Activated naive CD4-positive, alpha-beta T cell treated with anti-CD3 and anti-CD28 coated beads, Interleukin-2, amount 10 ng/mL, durations not matched to agents 7 days and 5 days (primary cell): ENCODE results near the gene MIA2.
"Not testable (repeated sequence)": the region's sequence is repeated elsewhere in the genome, so short reads cannot be mapped to it uniquely, and the experiment has no call there.

Experiments
- CTCF ChIA-PET: fragments of 350-600 bp; sonication (Branson Sonifier 250); formaldehyde crosslinking; loops from one replicate; lab custom pipeline; 2021; ENCODE audit warnings: antibody characterized with exemption; lab: Charles Lee
- DNase-seq: peaks from one replicate; pipeline ENCODE4 v3.0.0-alpha.2; 2020
- H3K27ac Mint-ChIP-seq: one replicate; pipeline ENCODE4 v1.8.0; 2021; ENCODE audit warnings: mild to moderate bottlenecking, moderate library complexity, mixed read lengths
- H3K27me3 Mint-ChIP-seq: one replicate; pipeline ENCODE4 v1.8.0; 2021; ENCODE audit warnings: mild to moderate bottlenecking, mixed read lengths
- H3K36me3 Mint-ChIP-seq: one replicate; pipeline ENCODE4 v1.8.0; 2021; ENCODE audit warnings: mixed read lengths
- H3K4me1 Mint-ChIP-seq: one replicate; pipeline ENCODE4 v1.8.0; 2021; ENCODE audit warnings: mixed read lengths
- H3K4me3 Mint-ChIP-seq: one replicate; pipeline ENCODE4 v1.8.0; 2021; ENCODE audit warnings: mild to moderate bottlenecking, moderate library complexity, mixed read lengths
- H3K9me3 Mint-ChIP-seq: one replicate; pipeline ENCODE4 v1.8.0; 2021; ENCODE audit warnings: mixed read lengths

Gene MIA2

GRCh38 chr14:39268393-39268792, 34.7 kb downstream of the MIA2 start:
- H3K27ac Mint-ChIP-seq = peak overlapping the region; percentile 94
- CTCF ChIA-PET = interaction anchor here (0.7 to 1.0 kb wide), 3 partner anchors 37 to 456 kb away, joined by 3 to 4 read pairs (median 3); no protein-coding TSS in a partner anchor
- H3K27me3 Mint-ChIP-seq = no peaks in the 10 kb centered on the region
- H3K4me3 Mint-ChIP-seq = peak overlapping the region; percentile 91
- no peak for DNase-seq
- peaks cover 34% of the 10 kb centered on the region for H3K36me3 Mint-ChIP-seq
- H3K4me1 Mint-ChIP-seq = peaks cover 62% of the 10 kb centered on the region
- peaks cover 10% of the 10 kb centered on the region for H3K9me3 Mint-ChIP-seq

- DNase-seq = no peak
- H3K4me3 Mint-ChIP-seq = no peak overlapping the region
- H3K36me3 Mint-ChIP-seq = peaks cover 43% of the 10 kb centered on the region
- peaks cover 54% of the 10 kb centered on the region for H3K4me1 Mint-ChIP-seq
- no peak overlapping the region for H3K27ac Mint-ChIP-seq
- H3K9me3 Mint-ChIP-seq = peaks cover 13% of the 10 kb centered on the region
- CTCF ChIA-PET = no interaction called here
- no peaks in the 10 kb centered on the region for H3K27me3 Mint-ChIP-seq
These were observed 39.2 kb downstream of the MIA2 start for GRCh38 chr14:39272918-39273317.

- no peak overlapping the region for H3K27ac Mint-ChIP-seq
- no peak overlapping the region for H3K4me3 Mint-ChIP-seq
- H3K4me1 Mint-ChIP-seq = peaks cover 31% of the 10 kb centered on the region
- peaks cover 13% of the 10 kb centered on the region for H3K9me3 Mint-ChIP-seq
- peaks cover 54% of the 10 kb centered on the region for H3K36me3 Mint-ChIP-seq
- DNase-seq = no peak
- H3K27me3 Mint-ChIP-seq = no peaks in the 10 kb centered on the region
- CTCF ChIA-PET = no interaction called here
These were observed 41.7 kb downstream of the MIA2 start for GRCh38 chr14:39275395-39275794.

GRCh38 chr14:39276005-39276404, 42.3 kb downstream of the MIA2 start:
- H3K27ac Mint-ChIP-seq = no peak overlapping the region
- CTCF ChIA-PET = no interaction called here
- H3K27me3 Mint-ChIP-seq = no peaks in the 10 kb centered on the region

GRCh38 chr14:39276579-39277114, 42.9 kb downstream of the MIA2 start:
- Mint-ChIP-seq H3K27me3 (no peaks in the 10 kb centered on the region), H3K36me3 (peaks cover 47% of the 10 kb centered on the region), H3K9me3 (peaks cover 11% of the 10 kb centered on the region), H3K4me3 (no peak overlapping the region), H3K27ac (no peak overlapping the region), H3K4me1 (peaks cover 20% of the 10 kb centered on the region)
- CTCF ChIA-PET = no interaction called here
- no peak for DNase-seq

More at GRCh38 chr14:39276005-39276404, 42.3 kb downstream of the MIA2 start:
- Mint-ChIP-seq H3K4me3 (no peak overlapping the region), H3K9me3 (peaks cover 13% of the 10 kb centered on the region), H3K36me3 (peaks cover 49% of the 10 kb centered on the region), H3K4me1 (peaks cover 25% of the 10 kb centered on the region)
- no peak for DNase-seq

- DNase-seq = no peak
- H3K4me3 Mint-ChIP-seq = no peak overlapping the region
- H3K4me1 Mint-ChIP-seq = peaks cover 8% of the 10 kb centered on the region
- peaks cover 54% of the 10 kb centered on the region for H3K36me3 Mint-ChIP-seq
- no peaks in the 10 kb centered on the region for H3K27me3 Mint-ChIP-seq
- no peak overlapping the region for H3K27ac Mint-ChIP-seq
- CTCF ChIA-PET = no interaction called here
- no peaks in the 10 kb centered on the region for H3K9me3 Mint-ChIP-seq
These were observed 45.8 kb downstream of the MIA2 start for GRCh38 chr14:39279515-39279914.

- H3K9me3 Mint-ChIP-seq, CTCF ChIA-PET, H3K27ac Mint-ChIP-seq, H3K27me3 Mint-ChIP-seq, H3K4me3 Mint-ChIP-seq, H3K4me1 Mint-ChIP-seq, DNase-seq: not testable (repeated sequence)
- H3K36me3 Mint-ChIP-seq = peaks cover 55% of the 10 kb centered on the region
These were observed 47.0 kb downstream of the MIA2 start for GRCh38 chr14:39280678-39281077.

GRCh38 chr14:39289523-39289922, 55.8 kb downstream of the MIA2 start:
- H3K36me3 Mint-ChIP-seq = peaks cover 41% of the 10 kb centered on the region
- no peaks in the 10 kb centered on the region for H3K9me3 Mint-ChIP-seq
- H3K4me1 Mint-ChIP-seq = no peaks in the 10 kb centered on the region
- no peak for DNase-seq
- CTCF ChIA-PET = no interaction called here
- no peak overlapping the region for H3K27ac Mint-ChIP-seq
- H3K4me3 Mint-ChIP-seq = no peak overlapping the region
- H3K27me3 Mint-ChIP-seq = no peaks in the 10 kb centered on the region

GRCh38 chr14:39291701-39292100, 58.0 kb downstream of the MIA2 start:
- Mint-ChIP-seq H3K4me3 (no peak overlapping the region), H3K4me1 (no peaks in the 10 kb centered on the region), H3K27me3 (no peaks in the 10 kb centered on the region), H3K36me3 (peaks cover 46% of the 10 kb centered on the region), H3K27ac (no peak overlapping the region), H3K9me3 (no peaks in the 10 kb centered on the region)
- no peak for DNase-seq
- CTCF ChIA-PET = interaction anchor here (0.6 to 1.4 kb wide), 3 partner anchors 10 to 135 kb away, joined by 3 read pairs; no protein-coding TSS in a partner anchor

GRCh38 chr14:39293629-39294028, 59.9 kb downstream of the MIA2 start:
- Mint-ChIP-seq H3K4me3 (no peak overlapping the region), H3K4me1 (no peaks in the 10 kb centered on the region), H3K36me3 (peaks cover 52% of the 10 kb centered on the region), H3K27me3 (no peaks in the 10 kb centered on the region), H3K27ac (no peak overlapping the region), H3K9me3 (no peaks in the 10 kb centered on the region)
- no peak for DNase-seq
- CTCF ChIA-PET = no interaction called here

GRCh38 chr14:39300389-39300788, 66.7 kb downstream of the MIA2 start:
- H3K27ac Mint-ChIP-seq, H3K4me3 Mint-ChIP-seq, H3K9me3 Mint-ChIP-seq, DNase-seq, H3K4me1 Mint-ChIP-seq, H3K27me3 Mint-ChIP-seq, CTCF ChIA-PET: not testable (repeated sequence)
- H3K36me3 Mint-ChIP-seq = peaks cover 48% of the 10 kb centered on the region

GRCh38 chr14:39302124-39302810, 68.6 kb downstream of the MIA2 start:
- no peaks in the 10 kb centered on the region for H3K4me1 Mint-ChIP-seq
- DNase-seq = no peak
- H3K4me3 Mint-ChIP-seq = no peak overlapping the region
- H3K36me3 Mint-ChIP-seq = peaks cover 40% of the 10 kb centered on the region
- H3K9me3 Mint-ChIP-seq = no peaks in the 10 kb centered on the region
- no peak overlapping the region for H3K27ac Mint-ChIP-seq
- no peaks in the 10 kb centered on the region for H3K27me3 Mint-ChIP-seq
- CTCF ChIA-PET = interaction anchor here (1.2 kb wide), 1 partner anchor 11 kb away, joined by 3 read pairs; no protein-coding TSS in a partner anchor

- Mint-ChIP-seq H3K9me3 (no peaks in the 10 kb centered on the region), H3K36me3 (peaks cover 34% of the 10 kb centered on the region), H3K27me3 (no peaks in the 10 kb centered on the region), H3K4me1 (no peaks in the 10 kb centered on the region), H3K4me3 (no peak overlapping the region), H3K27ac (no peak overlapping the region)
- DNase-seq = no peak
- CTCF ChIA-PET = no interaction called here
These were observed 69.4 kb downstream of the MIA2 start for GRCh38 chr14:39303115-39303514.

- Mint-ChIP-seq H3K9me3 (no peaks in the 10 kb centered on the region), H3K4me3 (no peak overlapping the region), H3K4me1 (no peaks in the 10 kb centered on the region), H3K36me3 (peaks cover 32% of the 10 kb centered on the region), H3K27me3 (no peaks in the 10 kb centered on the region), H3K27ac (no peak overlapping the region)
- no peak for DNase-seq
- CTCF ChIA-PET = no interaction called here
These were observed 74.1 kb downstream of the MIA2 start for GRCh38 chr14:39307815-39308214.

- no peaks in the 10 kb centered on the region for H3K27me3 Mint-ChIP-seq
- H3K9me3 Mint-ChIP-seq = no peaks in the 10 kb centered on the region
- no peak overlapping the region for H3K4me3 Mint-ChIP-seq
- H3K36me3 Mint-ChIP-seq = peaks cover 31% of the 10 kb centered on the region
- no peak for DNase-seq
- no peaks in the 10 kb centered on the region for H3K4me1 Mint-ChIP-seq
- no peak overlapping the region for H3K27ac Mint-ChIP-seq
- CTCF ChIA-PET = no interaction called here
These were observed 76.3 kb downstream of the MIA2 start for GRCh38 chr14:39310051-39310450.
